ENCODE data around the gene LDLRAP1. TPM values are rescaled to one million over a fixed set of nuclear protein-coding genes. Genes with fewer than 3 reads are reported as not detected.
A peak's percentile ranks its signal among the peaks of the same experiment; 100 is the strongest.

The LDLRAP1 gene
- total RNA-seq, 1 donor from 2014 or later: 6.1 TPM

GRCh38 chr1:25610822-25611630 is 67.6 kb downstream of the LDLRAP1 start:
- peak; percentile 53 for TF ChIP-seq CTCF (conservative IDR thresholded peaks at IDR 0.05; ENCODE audit: low read depth, low read length)
- DNase-seq (ENCODE audit: low read depth): no peak
- no peak overlapping the region for H3K4me3 ChIP-seq (ENCODE audit: low read depth, low read length)

GRCh38 chr1:25611843-25612242 is 68.4 kb downstream of the LDLRAP1 start:
- no peak for TF ChIP-seq CTCF (conservative IDR thresholded peaks at IDR 0.05; ENCODE audit: low read depth, low read length)
- H3K4me3 ChIP-seq (ENCODE audit: low read depth, low read length): no peak overlapping the region
- DNase-seq (ENCODE audit: low read depth): no peak

- no peak for TF ChIP-seq CTCF (conservative IDR thresholded peaks at IDR 0.05; ENCODE audit: low read depth, low read length)
- H3K4me3 ChIP-seq (ENCODE audit: low read depth, low read length): no peak overlapping the region
- no peak for DNase-seq (ENCODE audit: low read depth)
Observed at GRCh38 chr1:25612421-25612820, 69.0 kb downstream of the LDLRAP1 start.

- TF ChIP-seq CTCF (conservative IDR thresholded peaks at IDR 0.05; ENCODE audit: low read depth, low read length): no peak
- H3K4me3 ChIP-seq (ENCODE audit: low read depth, low read length): no peak overlapping the region
- DNase-seq (ENCODE audit: low read depth): no peak
Observed at GRCh38 chr1:25613091-25613490, 69.7 kb downstream of the LDLRAP1 start.

GRCh38 chr1:25614501-25615171 is 71.2 kb downstream of the LDLRAP1 start:
- no peak overlapping the region for H3K4me3 ChIP-seq (ENCODE audit: low read depth, low read length)
- DNase-seq (ENCODE audit: low read depth): no peak
- no peak for TF ChIP-seq CTCF (conservative IDR thresholded peaks at IDR 0.05; ENCODE audit: low read depth, low read length)

- DNase-seq (ENCODE audit: low read depth): no peak
- no peak overlapping the region for H3K4me3 ChIP-seq (ENCODE audit: low read depth, low read length)
- TF ChIP-seq CTCF (conservative IDR thresholded peaks at IDR 0.05; ENCODE audit: low read depth, low read length): no peak
Observed at GRCh38 chr1:25615172-25615541, 71.8 kb downstream of the LDLRAP1 start.

Measured in epithelial cell of proximal tubule (primary cell).